ENCODE data around the gene PFKL. TPM values are rescaled to one million over a fixed set of nuclear protein-coding genes. Genes with fewer than 3 reads are reported as not detected.
A peak's percentile ranks its signal among the peaks of the same experiment; 100 is the strongest.

The PFKL gene
- total RNA-seq, 8 experiments from 2014 or later: 43.6 to 204 (median 61.9) TPM

- Histone ChIP-seq H3K27ac (no peak overlapping the region), H3K4me3 (no peak overlapping the region), H3K4me1 (replicated peaks in 1 of 2) (peaks cover 13% of the 10 kb centered on the region in 2 donors)
- in situ Hi-C loops (cut with MboI; ENCODE audit: low pct_unique_long_range_greater_than_20kb in 2 of 9, low sequenced_read_pairs in 9 of 9, unreplicated experiment in 9 of 9): no loop called here
- 39 to 84% (median 77%) methylated on average over 1 to 4 of the region's 11 CpGs; no CpG with 5 or more reads in 6 of the 10 experiments for WGBS, 10 experiments
- no peak for ATAC-seq (replicated peaks in 6 of 8)
Observed at GRCh38 chr21:44283948-44284347, 15.9 kb upstream of the PFKL start.

- Histone ChIP-seq H3K4me3 (peak within 1 kb of the TSS in 3 of 5 donors; percentile 3 to 21 (median 13)), H3K4me1 (replicated peaks in 1 of 2) (peaks cover 13% of the 10 kb centered on the region in 2 donors), H3K27ac (no peak within 1 kb of the TSS)
- in situ Hi-C loops (cut with MboI; ENCODE audit: low pct_unique_long_range_greater_than_20kb in 2 of 9, low sequenced_read_pairs in 9 of 9, unreplicated experiment in 9 of 9): no loop called here
- WGBS, 10 experiments: 30 to 93% methylated on average over 2 to 3 of the region's 56 CpGs; no CpG with 5 or more reads in 8 of the 10 experiments
- peak; percentile 65 to 95 (median 89) for ATAC-seq (replicated peaks in 6 of 8)
Observed at GRCh38 chr21:44285138-44285992, 14.5 kb upstream of the PFKL start, which contains the start of gene AIRE. AIRE (plus strand) TSS chr21:44285876; CDS start chr21:44286007, 131 bp downstream.

- Histone ChIP-seq H3K4me1 (replicated peaks in 1 of 2) (peaks cover 13% of the 10 kb centered on the region in 2 donors), H3K4me3 (peak overlapping the region in 1 of 5 donors; percentile 13), H3K27ac (no peak overlapping the region)
- 80% methylated on average over 1 of the region's 21 CpGs; no CpG with 5 or more reads in 9 of the 10 experiments for WGBS, 10 experiments
- ATAC-seq (replicated peaks in 6 of 8): no peak
- in situ Hi-C loops (cut with MboI; ENCODE audit: low pct_unique_long_range_greater_than_20kb in 2 of 9, low sequenced_read_pairs in 9 of 9, unreplicated experiment in 9 of 9): no loop called here
Observed at GRCh38 chr21:44286086-44286715, 13.7 kb upstream of the PFKL start.

GRCh38 chr21:44286716-44287632 is 12.9 kb upstream of the PFKL start:
- Histone ChIP-seq H3K27ac (no peak overlapping the region), H3K4me1 (replicated peaks in 1 of 2) (peaks cover 13% of the 10 kb centered on the region in 2 donors), H3K4me3 (no peak overlapping the region)
- in situ Hi-C loops (cut with MboI; ENCODE audit: low pct_unique_long_range_greater_than_20kb in 2 of 9, low sequenced_read_pairs in 9 of 9, unreplicated experiment in 9 of 9): no loop called here
- ATAC-seq (replicated peaks in 6 of 8): peak in 1 of 8 experiments; percentile 27
- no CpG with 5 or more reads among the region's 31 CpGs for WGBS, 10 experiments

- Histone ChIP-seq H3K4me1 (replicated peaks in 1 of 2) (peaks cover 10% of the 10 kb centered on the region in 2 donors), H3K27ac (no peak overlapping the region), H3K4me3 (no peak overlapping the region)
- 53 to 100% (median 79%) methylated on average over 2 to 4 of the region's 23 CpGs; no CpG with 5 or more reads in 5 of the 10 experiments for WGBS, 10 experiments
- ATAC-seq (replicated peaks in 6 of 8): no peak
- in situ Hi-C loops (cut with MboI; ENCODE audit: low pct_unique_long_range_greater_than_20kb in 2 of 9, low sequenced_read_pairs in 9 of 9, unreplicated experiment in 9 of 9): no loop called here
Observed at GRCh38 chr21:44288251-44289110, 11.4 kb upstream of the PFKL start.

GRCh38 chr21:44289381-44290010 is 10.4 kb upstream of the PFKL start:
- H3K4me3 ChIP-seq: no peak overlapping the region
- in situ Hi-C loops (cut with MboI; ENCODE audit: low pct_unique_long_range_greater_than_20kb in 2 of 9, low sequenced_read_pairs in 9 of 9, unreplicated experiment in 9 of 9): no loop called here
- WGBS, 10 experiments: 78 to 100% methylated on average over 1 to 12 of the region's 24 CpGs; no CpG with 5 or more reads in 8 of the 10 experiments
- H3K27ac ChIP-seq: no peak overlapping the region
- peaks cover 5 to 6% of the 10 kb centered on the region in 2 donors for H3K4me1 ChIP-seq (replicated peaks in 1 of 2)
- ATAC-seq (replicated peaks in 6 of 8): no peak

- ATAC-seq (replicated peaks in 6 of 8): no peak
Observed at GRCh38 chr21:44290327-44291077, 9.4 kb upstream of the PFKL start.

GRCh38 chr21:44291078-44291935 is 8.5 kb upstream of the PFKL start:
- Histone ChIP-seq H3K4me3 (no peak overlapping the region), H3K4me1 (replicated peaks in 1 of 2) (no peaks in the 10 kb centered on the region), H3K27ac (no peak overlapping the region)
- ATAC-seq (replicated peaks in 6 of 8): no peak
- WGBS, 10 experiments: 35 to 80% (median 50%) methylated on average over 1 to 4 of the region's 33 CpGs; no CpG with 5 or more reads in 7 of the 10 experiments
- in situ Hi-C loops (cut with MboI; ENCODE audit: low pct_unique_long_range_greater_than_20kb in 2 of 9, low sequenced_read_pairs in 9 of 9, unreplicated experiment in 9 of 9): no loop called here

More at GRCh38 chr21:44290327-44291077, 9.4 kb upstream of the PFKL start:
- WGBS, 10 experiments: 55 to 100% (median 90%) methylated on average over 1 to 6 of the region's 16 CpGs; no CpG with 5 or more reads in 3 of the 10 experiments
- H3K4me1 ChIP-seq (replicated peaks in 1 of 2): peaks cover 2 to 4% of the 10 kb centered on the region in 2 donors
- H3K27ac ChIP-seq: no peak overlapping the region
- in situ Hi-C loops (cut with MboI; ENCODE audit: low pct_unique_long_range_greater_than_20kb in 2 of 9, low sequenced_read_pairs in 9 of 9, unreplicated experiment in 9 of 9): no loop called here
- no peak overlapping the region for H3K4me3 ChIP-seq

- in situ Hi-C loops (cut with MboI; ENCODE audit: low pct_unique_long_range_greater_than_20kb in 2 of 9, low sequenced_read_pairs in 9 of 9, unreplicated experiment in 9 of 9): no loop called here
- H3K27ac ChIP-seq: no peak overlapping the region
- no peaks in the 10 kb centered on the region for H3K4me1 ChIP-seq (replicated peaks in 1 of 2)
- H3K4me3 ChIP-seq: no peak overlapping the region
- 67 to 93% (median 82%) methylated on average over 1 to 3 of the region's 25 CpGs; no CpG with 5 or more reads in 6 of the 10 experiments for WGBS, 10 experiments
- ATAC-seq (replicated peaks in 6 of 8): peak in 1 of 8 experiments; percentile 7
Observed at GRCh38 chr21:44291936-44292811, 7.7 kb upstream of the PFKL start.

- H3K4me3 ChIP-seq: no peak overlapping the region
- H3K4me1 ChIP-seq (replicated peaks in 1 of 2): peaks cover 0 to 3% of the 10 kb centered on the region in 2 donors
- 100% methylated on average over 1 of the region's 15 CpGs; no CpG with 5 or more reads in 8 of the 10 experiments for WGBS, 10 experiments
- in situ Hi-C loops (cut with MboI; ENCODE audit: low pct_unique_long_range_greater_than_20kb in 2 of 9, low sequenced_read_pairs in 9 of 9, unreplicated experiment in 9 of 9): no loop called here
- ATAC-seq (replicated peaks in 6 of 8): no peak
- H3K27ac ChIP-seq: no peak overlapping the region
Observed at GRCh38 chr21:44292812-44293195, 7.0 kb upstream of the PFKL start.

Data from motor neuron (in vitro differentiated cells).